ENCODE results near the gene CNNM4.

Gene CNNM4

DNA sequence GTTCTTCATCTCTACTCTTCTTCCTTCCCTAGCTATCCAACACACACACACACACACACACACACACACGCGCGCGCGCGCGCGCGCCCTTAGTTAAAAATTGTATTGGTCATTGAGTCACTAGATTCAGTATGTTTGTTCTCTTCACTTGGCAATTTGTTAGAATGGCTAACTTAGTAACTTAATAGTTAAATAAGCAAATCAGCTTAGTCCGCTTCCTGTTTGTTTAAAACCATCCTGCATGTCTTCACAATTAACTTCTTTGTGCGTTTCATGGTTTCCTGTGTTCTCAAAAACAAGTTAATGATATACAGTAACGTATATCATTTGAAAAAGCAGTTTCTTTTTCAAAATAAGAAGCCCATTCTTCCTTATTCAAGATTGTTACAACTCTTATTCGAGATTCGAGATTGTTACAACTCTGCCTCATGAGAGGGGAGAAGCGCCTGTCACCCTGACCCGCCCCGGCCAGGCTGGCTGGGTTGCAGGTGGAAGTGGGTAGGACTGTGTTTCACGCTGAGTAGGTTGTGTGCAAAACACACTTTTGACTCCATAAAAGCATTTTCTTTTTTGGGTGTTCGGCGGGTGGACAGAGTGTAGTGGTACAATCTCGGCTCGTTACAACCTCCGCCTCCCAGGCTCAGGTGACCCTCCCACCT, 45.9 kb downstream of the CNNM4 start:
- Histone ChIP-seq H4K20me1 (ENCODE audit: insufficient read depth, low read length) (no peaks in the 10 kb centered on the region), H3K27ac (ENCODE audit: low read length) (no peak overlapping the region), H3K4me3 (ENCODE audit: low read length) (no peak overlapping the region), H3K9me3 (ENCODE audit: insufficient read depth, low read length) (no peaks in the 10 kb centered on the region), H3K9ac (ENCODE audit: low read length) (no peak overlapping the region), H3K4me2 (ENCODE audit: low read length) (no peak overlapping the region), H3K36me3 (replicated peaks; ENCODE audit: low read depth, low read length) (peaks cover 2% of the 10 kb centered on the region), H3K27me3 (ENCODE audit: low read depth, low read length) (no peaks in the 10 kb centered on the region), H3K4me1 (ENCODE audit: low read length) (no peaks in the 10 kb centered on the region), H2AFZ (ENCODE audit: low read depth, low read length) (no peak overlapping the region), H3K79me2 (ENCODE audit: low read length) (no peaks in the 10 kb centered on the region)
- TF ChIP-seq, protein P1, sequence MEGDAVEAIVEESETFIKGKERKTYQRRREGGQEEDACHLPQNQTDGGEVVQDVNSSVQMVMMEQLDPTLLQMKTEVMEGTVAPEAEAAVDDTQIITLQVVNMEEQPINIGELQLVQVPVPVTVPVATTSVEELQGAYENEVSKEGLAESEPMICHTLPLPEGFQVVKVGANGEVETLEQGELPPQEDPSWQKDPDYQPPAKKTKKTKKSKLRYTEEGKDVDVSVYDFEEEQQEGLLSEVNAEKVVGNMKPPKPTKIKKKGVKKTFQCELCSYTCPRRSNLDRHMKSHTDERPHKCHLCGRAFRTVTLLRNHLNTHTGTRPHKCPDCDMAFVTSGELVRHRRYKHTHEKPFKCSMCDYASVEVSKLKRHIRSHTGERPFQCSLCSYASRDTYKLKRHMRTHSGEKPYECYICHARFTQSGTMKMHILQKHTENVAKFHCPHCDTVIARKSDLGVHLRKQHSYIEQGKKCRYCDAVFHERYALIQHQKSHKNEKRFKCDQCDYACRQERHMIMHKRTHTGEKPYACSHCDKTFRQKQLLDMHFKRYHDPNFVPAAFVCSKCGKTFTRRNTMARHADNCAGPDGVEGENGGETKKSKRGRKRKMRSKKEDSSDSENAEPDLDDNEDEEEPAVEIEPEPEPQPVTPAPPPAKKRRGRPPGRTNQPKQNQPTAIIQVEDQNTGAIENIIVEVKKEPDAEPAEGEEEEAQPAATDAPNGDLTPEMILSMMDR (IDR thresholded peaks at IDR 0.05; ENCODE audit: low read depth, low read length), result no peak
- TF ChIP-seq EZH2phosphoT487 (IDR thresholded peaks at IDR 0.05; ENCODE audit: low read depth), result no peak

DNA sequence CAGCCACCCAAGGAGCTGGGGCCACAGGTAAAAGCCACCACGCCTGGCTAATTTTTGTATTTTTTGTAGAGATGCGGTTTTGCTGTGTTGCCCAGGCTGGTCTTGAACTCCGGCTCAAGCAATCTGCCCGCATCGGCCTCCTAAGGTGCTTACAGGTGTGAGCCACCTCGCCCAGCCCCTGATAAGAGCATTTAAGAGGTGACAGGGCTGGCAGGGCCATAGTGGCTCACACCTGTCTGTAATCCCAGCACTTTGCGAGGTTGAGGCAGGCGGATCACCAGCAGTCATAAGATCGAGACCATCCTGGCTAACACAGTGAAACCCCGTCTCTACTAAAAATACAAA, 46.4 kb downstream of the CNNM4 start:
- H3K9me3 ChIP-seq (ENCODE audit: insufficient read depth, low read length), result no peaks in the 10 kb centered on the region
- no peak overlapping the region for H2AFZ ChIP-seq (ENCODE audit: low read depth, low read length)
- no peaks in the 10 kb centered on the region for H3K4me1 ChIP-seq (ENCODE audit: low read length)
- H4K20me1 ChIP-seq (ENCODE audit: insufficient read depth, low read length), result no peaks in the 10 kb centered on the region
- TF ChIP-seq EZH2phosphoT487 (IDR thresholded peaks at IDR 0.05; ENCODE audit: low read depth), result no peak
- TF ChIP-seq, protein P1 (IDR thresholded peaks at IDR 0.05; ENCODE audit: low read depth, low read length), result no peak
- H3K27ac ChIP-seq (ENCODE audit: low read length), result no peak overlapping the region
- no peak overlapping the region for H3K4me3 ChIP-seq (ENCODE audit: low read length)
- H3K36me3 ChIP-seq (replicated peaks; ENCODE audit: low read depth, low read length), result no peaks in the 10 kb centered on the region
- no peaks in the 10 kb centered on the region for H3K27me3 ChIP-seq (ENCODE audit: low read depth, low read length)
- H3K9ac ChIP-seq (ENCODE audit: low read length), result no peak overlapping the region
- no peaks in the 10 kb centered on the region for H3K79me2 ChIP-seq (ENCODE audit: low read length)
- no peak overlapping the region for H3K4me2 ChIP-seq (ENCODE audit: low read length)

DNA sequence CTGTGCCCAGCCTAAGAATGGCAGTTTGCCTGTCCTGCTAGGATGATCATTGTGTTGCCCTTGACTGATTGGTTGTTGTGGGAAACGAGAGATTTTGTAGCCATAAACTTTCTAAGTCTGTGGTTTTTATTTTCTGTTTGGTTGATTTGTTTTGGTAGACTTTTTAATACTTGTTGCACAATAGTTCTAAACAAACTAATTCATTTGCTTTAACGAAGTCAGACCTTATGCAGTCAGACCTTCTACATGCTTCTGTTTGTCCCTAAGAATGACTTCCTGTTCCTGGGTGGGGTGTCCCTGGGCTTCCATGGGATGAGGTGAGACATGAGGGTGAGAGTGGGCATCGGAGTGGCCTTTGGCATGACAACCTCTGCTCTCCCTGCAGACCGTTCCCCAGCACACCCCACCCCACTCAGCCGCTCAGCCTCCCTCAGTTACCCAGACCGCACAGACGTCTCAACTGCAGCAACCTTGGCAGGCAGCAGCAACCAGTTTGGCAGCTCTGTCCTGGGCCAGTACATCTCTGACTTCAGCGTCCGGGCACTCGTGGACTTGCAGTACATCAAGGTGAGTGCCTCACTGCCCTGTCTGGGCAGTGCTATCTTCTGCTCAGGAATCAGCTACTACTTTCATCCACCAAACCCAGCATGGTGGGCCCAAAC, 47.6 kb downstream of the CNNM4 start:
- H3K36me3 ChIP-seq (replicated peaks; ENCODE audit: low read depth, low read length), result no peaks in the 10 kb centered on the region
- no peak overlapping the region for H3K4me3 ChIP-seq (ENCODE audit: low read length)
- no peaks in the 10 kb centered on the region for H3K27me3 ChIP-seq (ENCODE audit: low read depth, low read length)
- H3K9ac ChIP-seq (ENCODE audit: low read length), result no peak overlapping the region
- H3K79me2 ChIP-seq (ENCODE audit: low read length), result no peaks in the 10 kb centered on the region
- H3K4me2 ChIP-seq (ENCODE audit: low read length), result no peak overlapping the region
- no peak overlapping the region for H2AFZ ChIP-seq (ENCODE audit: low read depth, low read length)
- TF ChIP-seq, protein P1 (IDR thresholded peaks at IDR 0.05; ENCODE audit: low read depth, low read length), result no peak
- TF ChIP-seq EZH2phosphoT487 (IDR thresholded peaks at IDR 0.05; ENCODE audit: low read depth), result no peak
- H3K27ac ChIP-seq (ENCODE audit: low read length), result no peak overlapping the region
- no peaks in the 10 kb centered on the region for H3K4me1 ChIP-seq (ENCODE audit: low read length)
- no peaks in the 10 kb centered on the region for H3K9me3 ChIP-seq (ENCODE audit: insufficient read depth, low read length)
- no peaks in the 10 kb centered on the region for H4K20me1 ChIP-seq (ENCODE audit: insufficient read depth, low read length)

DNA sequence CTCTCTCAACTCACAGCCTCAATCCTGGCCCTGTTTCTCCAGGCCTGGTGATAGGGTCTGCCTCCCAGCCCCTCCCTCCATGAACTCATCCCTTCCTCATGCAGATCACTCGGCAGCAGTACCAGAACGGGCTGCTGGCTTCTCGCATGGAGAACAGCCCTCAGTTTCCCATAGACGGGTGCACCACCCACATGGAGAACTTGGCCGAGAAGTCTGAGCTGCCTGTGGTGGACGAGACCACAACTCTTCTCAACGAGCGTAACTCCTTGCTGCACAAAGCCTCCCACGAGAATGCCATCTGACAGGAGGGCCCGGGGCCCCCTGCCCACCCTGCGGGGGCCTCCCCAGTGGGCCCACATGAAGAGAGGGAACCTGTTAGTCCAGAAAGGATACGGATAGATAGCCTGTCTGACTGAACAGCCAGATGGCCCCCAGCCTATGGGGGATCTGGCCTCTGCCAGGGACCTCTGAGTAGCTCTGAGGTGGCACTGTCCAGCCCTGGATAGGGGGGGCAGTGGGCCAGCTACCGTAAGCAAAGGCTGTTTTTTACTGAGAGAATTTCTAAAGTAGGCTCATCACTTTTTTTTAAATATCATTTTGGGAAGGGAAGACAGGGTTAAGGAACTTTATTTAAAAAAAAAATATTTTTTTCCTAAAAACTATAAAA, 48.6 kb downstream of the CNNM4 start:
- TF ChIP-seq EZH2phosphoT487 (IDR thresholded peaks at IDR 0.05; ENCODE audit: low read depth), result no peak
- TF ChIP-seq, protein P1 (IDR thresholded peaks at IDR 0.05; ENCODE audit: low read depth, low read length), result no peak
- no peaks in the 10 kb centered on the region for H3K36me3 ChIP-seq (replicated peaks; ENCODE audit: low read depth, low read length)
- H3K4me1 ChIP-seq (ENCODE audit: low read length), result no peaks in the 10 kb centered on the region

More for the DNA sequence above, 48.6 kb downstream of the CNNM4 start:
- no peak overlapping the region for H2AFZ ChIP-seq (ENCODE audit: low read depth, low read length)
- no peak overlapping the region for H3K9ac ChIP-seq (ENCODE audit: low read length)
- no peaks in the 10 kb centered on the region for H3K79me2 ChIP-seq (ENCODE audit: low read length)
- no peak overlapping the region for H3K27ac ChIP-seq (ENCODE audit: low read length)
- H4K20me1 ChIP-seq (ENCODE audit: insufficient read depth, low read length), result no peaks in the 10 kb centered on the region
- H3K9me3 ChIP-seq (ENCODE audit: insufficient read depth, low read length), result no peaks in the 10 kb centered on the region
- no peak overlapping the region for H3K4me3 ChIP-seq (ENCODE audit: low read length)
- no peaks in the 10 kb centered on the region for H3K27me3 ChIP-seq (ENCODE audit: low read depth, low read length)
- H3K4me2 ChIP-seq (ENCODE audit: low read length), result no peak overlapping the region

Measured in OCI-LY3 (cell line).